HTR-8/SVneo (cell line): Measurements from ENCODE around the gene PTPRE.

Experiments used
- DNase-seq: peaks from one replicate; pipeline ENCODE4 v3.0.0; 2011; ENCODE audit warnings: low spot score, mixed read lengths; ENCODE audit not compliant: insufficient read length
- FAIRE-seq: peaks from 2 replicates; lab custom pipeline; 2011; peaks lifted over from hg19 to GRCh38; lab: Jason Lieb, UNC

The PTPRE gene

DNA sequence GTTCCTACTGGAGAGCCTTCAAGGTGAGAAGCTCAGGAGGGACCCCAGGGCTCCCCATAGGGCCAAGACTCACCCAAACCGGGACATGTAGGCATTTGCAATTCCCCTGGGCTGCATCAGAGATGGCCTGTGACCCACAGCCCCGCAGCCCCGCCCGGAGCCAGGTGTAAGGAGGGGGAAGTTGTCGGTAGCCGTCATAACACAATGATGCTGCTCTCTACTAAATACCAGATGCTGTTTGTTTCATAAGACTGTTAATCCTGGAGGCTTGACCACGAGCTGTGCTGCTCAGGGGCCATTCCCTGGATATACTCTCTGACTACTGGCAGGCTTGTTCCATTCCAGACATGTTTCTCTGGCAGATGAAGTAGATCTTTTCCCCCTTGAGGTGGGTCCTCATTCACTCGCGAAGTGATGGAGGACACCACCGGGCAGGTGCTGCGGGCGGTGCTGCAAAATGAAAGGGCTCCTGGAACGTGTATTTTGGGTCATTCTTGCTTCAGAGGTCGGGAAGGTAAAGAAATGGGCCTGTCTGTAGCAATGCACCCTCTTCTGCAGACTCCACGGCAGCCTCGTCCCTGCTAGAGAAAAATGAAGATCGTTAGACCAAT lies 158.2 kb downstream of the PTPRE start:
- DNase-seq (no peak), FAIRE-seq (no peak)

- no peak for FAIRE-seq
- no peak for DNase-seq
Observed at GRCh38 chr10:128065881-128066534, 159.1 kb downstream of the PTPRE start.

DNA sequence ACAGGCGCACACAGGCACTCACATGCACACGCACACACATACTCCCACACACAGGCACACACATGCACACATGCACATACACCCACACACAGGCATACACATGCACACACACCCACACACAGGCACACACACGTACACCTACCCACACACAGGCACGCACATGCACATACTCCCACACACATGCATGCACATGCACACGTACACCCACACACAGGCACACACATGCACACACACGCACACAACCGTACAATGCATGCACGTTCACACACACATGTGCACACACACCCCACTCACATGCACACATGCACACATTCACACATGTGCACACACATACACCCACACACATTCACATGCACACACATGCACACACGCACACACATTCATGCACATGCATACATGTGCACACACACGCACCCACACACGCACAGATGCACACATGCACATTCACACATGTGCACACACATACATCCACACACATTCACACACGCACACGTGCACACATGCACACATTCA lies 160.0 kb downstream of the PTPRE start:
- DNase-seq (no peak), FAIRE-seq (peak; percentile 73)

- DNase-seq (no peak), FAIRE-seq (no peak)
Observed at GRCh38 chr10:128067691-128068397, 160.9 kb downstream of the PTPRE start.

- FAIRE-seq: no peak
- no peak for DNase-seq
Observed at GRCh38 chr10:128068398-128069285, 161.7 kb downstream of the PTPRE start.

DNA sequence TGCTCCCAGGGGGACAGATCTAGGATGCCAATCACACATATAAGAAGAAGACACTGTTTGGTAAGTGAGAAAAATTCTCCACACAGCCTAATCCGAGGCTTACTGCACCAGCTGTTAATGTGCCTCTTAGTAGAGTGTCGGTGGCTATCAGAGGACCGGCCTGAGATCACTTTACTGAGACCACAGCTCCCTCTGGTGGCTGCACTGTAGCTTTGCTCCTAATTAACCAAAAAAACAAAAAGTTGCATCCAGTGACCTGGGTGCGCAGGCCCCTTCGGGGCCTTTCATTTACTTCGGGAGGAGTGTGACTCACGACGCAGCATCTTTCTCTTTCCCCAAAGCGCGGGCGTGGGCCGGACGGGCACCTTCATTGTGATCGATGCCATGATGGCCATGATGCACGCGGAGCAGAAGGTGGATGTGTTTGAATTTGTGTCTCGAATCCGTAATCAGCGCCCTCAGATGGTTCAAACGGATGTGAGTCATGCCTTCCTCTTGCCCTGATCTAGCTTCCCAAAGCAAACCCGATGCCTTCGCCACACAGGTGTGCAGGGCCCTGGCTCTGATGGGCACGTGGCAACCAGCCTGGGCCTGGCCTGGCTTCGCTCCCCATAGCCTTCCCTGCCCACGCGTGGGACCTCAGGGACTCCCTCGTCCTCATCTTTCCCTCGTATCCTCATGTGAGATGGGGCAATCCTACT lies 162.6 kb downstream of the PTPRE start:
- DNase-seq (peak; percentile 62), FAIRE-seq (no peak)

GRCh38 chr10:128070161-128070560 lies 163.3 kb downstream of the PTPRE start:
- no peak for DNase-seq
- FAIRE-seq: no peak

DNA sequence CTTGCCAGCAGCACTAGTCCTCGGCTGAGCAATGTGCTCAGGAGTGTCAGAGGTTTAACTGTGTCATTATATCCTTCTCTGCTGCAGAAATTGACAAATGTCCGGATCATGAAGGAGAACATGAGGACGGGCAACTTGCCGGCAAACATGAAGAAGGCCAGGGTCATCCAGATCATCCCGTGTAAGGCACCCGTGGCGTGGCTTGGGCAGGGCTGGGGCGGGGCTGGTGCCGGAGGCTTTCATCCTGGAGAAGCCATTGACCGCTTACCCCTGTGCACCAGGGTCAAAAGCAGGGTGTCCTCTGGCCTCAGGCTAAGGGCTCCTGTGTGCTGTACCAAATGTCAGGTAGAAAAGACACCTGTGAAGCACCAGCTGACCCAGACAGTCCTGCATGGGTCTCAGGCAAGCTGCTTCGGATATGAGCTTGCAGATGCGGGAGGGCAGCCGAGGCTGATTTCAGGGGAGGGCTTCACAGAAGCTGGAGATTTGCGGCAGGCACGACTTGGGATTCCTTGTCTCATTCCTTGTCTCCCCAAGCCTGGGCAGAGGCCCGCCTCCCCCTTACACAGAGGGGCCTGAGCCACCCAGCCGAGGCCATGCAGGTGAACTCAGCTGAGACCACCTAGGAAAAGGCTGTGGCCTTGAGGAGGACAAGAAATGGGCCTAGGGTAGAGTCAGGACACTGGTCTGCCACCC lies 164.0 kb downstream of the PTPRE start:
- DNase-seq (no peak), FAIRE-seq (no peak)

GRCh38 chr10:128071417-128071782 lies 164.5 kb downstream of the PTPRE start:
- FAIRE-seq (no peak), DNase-seq (no peak)

DNA sequence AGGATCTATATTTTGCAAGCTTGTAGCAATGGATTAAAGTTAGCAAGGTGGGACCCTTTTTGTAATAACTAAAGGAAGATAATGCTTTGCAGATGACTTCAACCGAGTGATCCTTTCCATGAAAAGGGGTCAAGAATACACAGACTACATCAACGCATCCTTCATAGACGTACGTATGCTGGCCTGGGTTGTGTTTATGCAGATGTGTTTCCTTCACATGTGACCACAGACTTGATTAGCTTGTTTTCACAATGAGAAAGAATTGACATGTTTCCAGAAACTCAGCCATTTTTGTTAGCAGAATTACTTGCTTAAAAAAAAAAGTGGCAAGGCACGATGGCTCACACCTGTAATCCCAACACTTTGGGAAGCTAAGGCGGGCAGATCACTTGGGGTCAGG lies 165.1 kb downstream of the PTPRE start:
- no peak for DNase-seq
- no peak for FAIRE-seq

GRCh38 chr10:128072941-128073645 lies 166.2 kb downstream of the PTPRE start:
- FAIRE-seq: no peak

DNA sequence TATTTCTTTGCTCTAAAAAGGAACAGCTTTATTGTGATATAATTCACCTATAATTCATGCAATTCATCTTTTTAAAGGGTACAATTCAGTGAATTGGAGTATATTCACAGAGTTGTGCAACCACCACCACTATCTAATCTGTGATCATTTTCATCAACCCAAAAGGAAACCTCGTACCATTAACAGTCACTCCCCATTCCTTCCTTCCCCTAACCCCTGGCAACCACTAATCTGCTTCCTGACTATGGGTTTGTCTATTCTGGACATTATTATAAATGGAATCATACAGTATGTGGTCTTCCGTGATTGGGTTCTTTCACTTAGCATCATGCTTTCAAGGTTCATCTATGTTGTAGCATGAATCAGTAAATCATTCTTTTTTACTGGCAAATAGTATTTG lies 167.0 kb downstream of the PTPRE start:
- DNase-seq: no peak
- FAIRE-seq: no peak

More at GRCh38 chr10:128072941-128073645, 166.2 kb downstream of the PTPRE start:
- no peak for DNase-seq

GRCh38 chr10:128074589-128074988 lies 167.7 kb downstream of the PTPRE start:
- no peak for DNase-seq
- FAIRE-seq: no peak

- no peak for DNase-seq
- no peak for FAIRE-seq
Observed at GRCh38 chr10:128077155-128077875, 170.4 kb downstream of the PTPRE start.

GRCh38 chr10:128078136-128078969 lies 171.4 kb downstream of the PTPRE start:
- FAIRE-seq: no peak
- peak; percentile 51 for DNase-seq

- FAIRE-seq (no peak), DNase-seq (no peak)
Observed at GRCh38 chr10:128080231-128080630, 173.3 kb downstream of the PTPRE start.

- DNase-seq (no peak), FAIRE-seq (no peak)
Observed at GRCh38 chr10:128080641-128081040, 173.7 kb downstream of the PTPRE start.
